Skeletal muscle tissue (tissue), 4 donors: Measurements from ENCODE around the gene SMIM32. TPM values are rescaled to one million over a fixed set of nuclear protein-coding genes. Genes with fewer than 3 reads are reported as not detected.

Experiments used
- H3K27ac ChIP-seq: one replicate; pipeline ENCODE4 v1.7.0; 2013; ENCODE audit warnings: mild to moderate bottlenecking, low read depth, low read length, inconsistent platforms
- H3K27me3 ChIP-seq, 3 donors: one replicate each; pipeline ENCODE4 v1.7.0; 2013; ENCODE audit warnings: low read length in 3 of 3; ENCODE audit not compliant: control insufficient read depth in 3 of 3, insufficient read depth in 3 of 3
- H3K36me3 ChIP-seq, 3 donors: one replicate each; pipeline ENCODE4 v1.7.0; 2013; ENCODE audit warnings: low read length in 3 of 3; ENCODE audit not compliant: control insufficient read depth in 3 of 3, insufficient read depth in 3 of 3
- H3K4me1 ChIP-seq, 3 donors: one replicate each; pipeline ENCODE4 v1.7.0; 2013; ENCODE audit warnings: low read length in 3 of 3, mild to moderate bottlenecking in 3 of 3; ENCODE audit not compliant: control insufficient read depth in 3 of 3, insufficient read depth in 3 of 3
- H3K4me3 ChIP-seq, 3 donors: one replicate each; pipeline ENCODE4 v1.7.0; 2013; ENCODE audit warnings: low read length in 3 of 3
- H3K9ac ChIP-seq, 3 donors: one replicate each; pipeline ENCODE4 v1.7.0; 2013; ENCODE audit warnings: low read length in 3 of 3, mild to moderate bottlenecking in 3 of 3, moderate library complexity in 2 of 3, low read depth in 1 of 3
- H3K9me3 ChIP-seq, 3 donors: one replicate each; pipeline ENCODE4 v1.7.0; 2013; ENCODE audit warnings: low read length in 3 of 3; ENCODE audit not compliant: control insufficient read depth in 3 of 3
- total RNA-seq: library from RNA; depleted of rRNA; stranded (reverse); fragments of >200 nt; gene quantifications from one replicate; pipeline ENCODE4 v1.2.3, GENCODE V29; 2014
- donor health status: Osteomylitis.

SMIM32 gene
- total RNA-seq, 1 donor from 2014 or later: under 0.01 TPM

GRCh38 chr5:136225796-136226195, 32.8 kb upstream of the SMIM32 start:
- Histone ChIP-seq H3K9ac (no peak overlapping the region), H3K9me3 (peaks cover 0 to 2% (median 0%) of the 10 kb centered on the region in 3 donors), H3K36me3 (no peaks in the 10 kb centered on the region), H3K4me1 (no peaks in the 10 kb centered on the region), H3K27me3 (peaks cover 6 to 14% (median 7%) of the 10 kb centered on the region in 3 donors), H3K27ac (no peak overlapping the region), H3K4me3 (no peak overlapping the region)

DNA sequence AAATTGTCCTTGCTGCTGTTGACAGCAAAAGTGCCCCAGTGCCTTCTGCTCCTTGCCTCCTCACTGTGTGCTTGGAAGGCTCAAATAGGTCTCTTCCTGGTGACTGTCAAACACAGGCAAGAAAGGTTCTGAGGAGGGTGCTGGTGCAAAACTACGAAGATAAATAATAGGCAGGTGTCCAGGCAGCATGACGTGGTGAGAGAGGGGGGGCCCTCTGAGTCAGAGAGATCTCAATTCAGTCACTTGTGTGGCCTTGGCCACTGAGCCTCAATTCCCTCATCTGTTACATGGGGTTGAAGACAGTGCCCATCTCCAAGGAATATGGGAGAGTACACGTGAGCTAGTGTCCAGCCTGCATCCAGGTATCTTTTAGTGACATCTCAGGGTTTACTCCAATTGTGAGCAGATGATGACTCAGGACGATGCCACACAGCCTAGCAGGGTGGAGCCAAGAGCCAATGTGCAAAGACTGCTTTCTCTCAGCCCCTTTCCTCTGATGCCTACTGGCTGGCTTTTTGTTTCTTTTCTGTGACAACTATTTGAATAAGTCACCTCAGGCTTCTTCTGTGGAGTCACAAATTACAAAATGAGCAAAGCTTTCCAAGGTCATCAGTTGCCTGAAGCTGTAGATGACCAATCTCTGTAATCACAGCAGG, 29.7 kb upstream of the SMIM32 start:
- peaks cover 0 to 4% (median 2%) of the 10 kb centered on the region in 3 donors for H3K9me3 ChIP-seq
- H3K27me3 ChIP-seq: peaks cover 3 to 8% (median 6%) of the 10 kb centered on the region in 3 donors
- H3K4me1 ChIP-seq: no peaks in the 10 kb centered on the region
- no peak overlapping the region for H3K9ac ChIP-seq
- no peak overlapping the region for H3K4me3 ChIP-seq
- no peaks in the 10 kb centered on the region for H3K36me3 ChIP-seq
- H3K27ac ChIP-seq: no peak overlapping the region

DNA sequence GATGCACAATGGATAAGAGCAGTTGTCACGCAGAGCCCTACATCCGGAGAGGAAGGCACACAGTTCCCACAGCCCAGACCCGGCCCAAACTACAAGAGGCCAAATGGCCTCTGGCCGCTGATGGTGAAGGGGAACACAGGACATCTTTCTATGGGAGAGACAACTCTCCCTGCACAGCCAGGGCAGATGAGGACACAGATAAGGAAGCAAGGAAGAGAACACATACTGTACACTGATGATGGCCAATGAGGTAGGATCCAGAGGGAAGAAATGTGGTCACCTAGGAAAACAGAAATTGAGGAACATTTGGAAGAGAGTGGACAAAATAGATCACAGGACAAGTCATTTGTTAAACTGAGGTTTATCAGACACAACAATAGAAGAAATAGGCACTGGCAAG, 28.4 kb upstream of the SMIM32 start:
- H3K27me3 ChIP-seq: peaks cover 3 to 8% (median 6%) of the 10 kb centered on the region in 3 donors
- H3K4me1 ChIP-seq: no peaks in the 10 kb centered on the region
- H3K27ac ChIP-seq: no peak overlapping the region

GRCh38 chr5:136216230-136216629, 23.3 kb upstream of the SMIM32 start:
- Histone ChIP-seq H3K9me3 (peaks cover 0 to 4% (median 0%) of the 10 kb centered on the region in 3 donors), H3K4me3 (no peak overlapping the region), H3K36me3 (no peaks in the 10 kb centered on the region), H3K27ac (no peak overlapping the region), H3K4me1 (no peaks in the 10 kb centered on the region), H3K27me3 (peaks cover 10 to 18% (median 14%) of the 10 kb centered on the region in 3 donors), H3K9ac (no peak overlapping the region)

More for the DNA sequence above, 28.4 kb upstream of the SMIM32 start:
- H3K9me3 ChIP-seq: peaks cover 0 to 4% (median 2%) of the 10 kb centered on the region in 3 donors
- no peak overlapping the region for H3K4me3 ChIP-seq
- H3K36me3 ChIP-seq: no peaks in the 10 kb centered on the region
- H3K9ac ChIP-seq: no peak overlapping the region

GRCh38 chr5:136215812-136216211, 22.9 kb upstream of the SMIM32 start:
- no peaks in the 10 kb centered on the region for H3K36me3 ChIP-seq
- no peak overlapping the region for H3K9ac ChIP-seq
- peaks cover 0 to 4% (median 0%) of the 10 kb centered on the region in 3 donors for H3K9me3 ChIP-seq
- H3K27ac ChIP-seq: no peak overlapping the region
- H3K27me3 ChIP-seq: peaks cover 10 to 18% (median 14%) of the 10 kb centered on the region in 3 donors
- no peaks in the 10 kb centered on the region for H3K4me1 ChIP-seq
- H3K4me3 ChIP-seq: no peak overlapping the region

DNA sequence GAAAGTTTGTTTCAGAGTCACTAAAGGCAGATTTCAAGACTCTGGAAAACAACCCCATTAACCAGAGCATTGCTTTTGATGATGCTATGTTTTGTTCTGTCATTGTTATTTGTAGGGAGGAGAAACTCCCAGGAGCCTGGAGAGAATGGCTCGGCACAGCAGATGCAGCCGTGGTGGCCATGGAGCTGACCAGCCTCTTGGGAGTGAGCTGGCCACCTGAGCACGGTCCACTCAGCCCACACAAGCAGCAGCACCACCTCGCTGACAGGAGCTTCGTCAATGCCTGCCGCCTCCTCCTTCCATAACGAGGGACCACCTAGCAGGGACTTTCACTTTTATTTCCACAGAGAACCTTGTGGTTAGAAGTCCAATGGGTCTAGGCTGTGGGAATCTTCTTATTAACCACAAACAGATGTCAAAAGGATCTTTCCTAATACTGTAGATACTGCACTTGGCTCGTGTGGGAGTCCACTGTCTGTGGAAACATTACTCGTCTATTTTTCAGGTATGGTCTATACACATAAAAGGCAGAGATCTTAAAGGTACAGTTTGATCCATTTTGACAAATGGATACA, 21.0 kb upstream of the SMIM32 start:
- Histone ChIP-seq H3K4me3 (peak overlapping the region in 1 of 3 donors; percentile 30), H3K27me3 (peaks cover 11 to 22% (median 12%) of the 10 kb centered on the region in 3 donors), H3K9ac (peak overlapping the region in 1 of 3 donors; percentile 21), H3K9me3 (no peaks in the 10 kb centered on the region), H3K36me3 (no peaks in the 10 kb centered on the region), H3K27ac (no peak overlapping the region), H3K4me1 (no peaks in the 10 kb centered on the region)

DNA sequence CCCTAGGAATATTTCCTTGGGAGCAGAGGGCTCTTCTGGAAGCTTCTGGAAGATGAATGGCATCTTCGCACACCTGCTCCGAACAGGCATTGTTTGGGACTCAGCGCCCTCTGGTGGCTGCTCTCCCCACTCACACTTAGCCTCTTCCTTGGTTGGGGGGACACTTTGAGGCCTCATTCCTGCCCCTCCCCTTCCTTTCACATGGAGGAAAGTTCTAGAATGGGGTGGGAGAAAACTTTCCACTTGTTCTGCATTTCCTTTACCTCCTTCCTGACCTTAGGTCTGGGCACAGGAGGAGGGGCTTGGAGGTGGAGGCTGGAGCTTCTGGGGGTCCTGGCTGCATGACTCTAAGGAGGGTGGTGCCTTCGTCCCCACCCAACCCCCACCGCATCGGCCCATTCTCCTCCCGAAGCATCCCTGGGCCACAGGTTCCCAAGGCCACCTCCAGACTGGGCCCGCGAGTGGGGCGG, 19.3 kb upstream of the SMIM32 start:
- Histone ChIP-seq H3K4me1 (no peaks in the 10 kb centered on the region), H3K9ac (no peak overlapping the region), H3K9me3 (no peaks in the 10 kb centered on the region), H3K27ac (no peak overlapping the region), H3K4me3 (no peak overlapping the region), H3K36me3 (no peaks in the 10 kb centered on the region), H3K27me3 (peaks cover 11 to 22% (median 13%) of the 10 kb centered on the region in 3 donors)

DNA sequence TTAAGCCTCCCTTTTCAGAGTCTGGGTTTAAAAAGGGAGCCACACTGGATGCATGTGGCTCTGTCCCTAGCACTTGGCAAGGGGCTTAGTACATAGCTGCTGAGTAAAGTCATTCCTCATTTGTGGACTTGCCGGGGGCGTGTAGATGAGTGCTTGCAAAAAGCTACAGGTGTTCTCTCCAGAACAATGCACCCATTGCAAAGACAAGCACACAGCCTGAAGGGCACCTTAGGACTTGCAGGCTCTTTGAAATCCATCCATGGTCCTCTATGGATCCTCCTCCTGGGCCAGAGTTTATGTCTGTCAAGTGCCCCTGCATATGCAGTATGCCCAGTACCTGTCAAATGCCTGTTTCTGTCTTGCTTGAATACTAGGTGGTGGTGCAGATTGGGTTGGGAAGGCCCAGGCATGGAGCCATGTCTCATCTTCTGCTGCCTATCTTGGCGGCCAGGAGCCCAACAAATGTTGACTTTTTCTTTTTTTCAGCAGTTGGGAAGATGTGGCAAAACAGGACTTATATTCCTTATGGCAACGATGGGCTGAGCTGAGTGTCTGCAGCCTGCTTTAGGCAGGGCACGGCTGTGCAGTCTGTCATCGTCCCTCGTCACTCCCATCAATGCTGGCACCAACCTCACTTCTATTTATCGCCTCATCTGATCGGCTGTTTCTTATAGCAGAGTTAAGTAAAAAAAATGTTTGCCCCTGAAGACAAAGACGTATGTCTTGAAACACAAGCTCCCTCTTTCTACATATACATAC, 18.5 kb upstream of the SMIM32 start:
- Histone ChIP-seq H3K36me3 (no peaks in the 10 kb centered on the region), H3K27ac (no peak overlapping the region), H3K4me1 (no peaks in the 10 kb centered on the region), H3K9me3 (no peaks in the 10 kb centered on the region), H3K27me3 (peaks cover 11 to 22% (median 13%) of the 10 kb centered on the region in 3 donors), H3K9ac (no peak overlapping the region), H3K4me3 (no peak overlapping the region)

GRCh38 chr5:136210259-136210658, 17.3 kb upstream of the SMIM32 start:
- Histone ChIP-seq H3K9ac (no peak overlapping the region), H3K27me3 (peaks cover 11 to 19% (median 13%) of the 10 kb centered on the region in 3 donors), H3K9me3 (no peaks in the 10 kb centered on the region), H3K4me3 (no peak overlapping the region), H3K27ac (no peak overlapping the region), H3K4me1 (no peaks in the 10 kb centered on the region), H3K36me3 (no peaks in the 10 kb centered on the region)
